Measurements from ENCODE around the gene SYPL2.

The SYPL2 gene

DNA sequence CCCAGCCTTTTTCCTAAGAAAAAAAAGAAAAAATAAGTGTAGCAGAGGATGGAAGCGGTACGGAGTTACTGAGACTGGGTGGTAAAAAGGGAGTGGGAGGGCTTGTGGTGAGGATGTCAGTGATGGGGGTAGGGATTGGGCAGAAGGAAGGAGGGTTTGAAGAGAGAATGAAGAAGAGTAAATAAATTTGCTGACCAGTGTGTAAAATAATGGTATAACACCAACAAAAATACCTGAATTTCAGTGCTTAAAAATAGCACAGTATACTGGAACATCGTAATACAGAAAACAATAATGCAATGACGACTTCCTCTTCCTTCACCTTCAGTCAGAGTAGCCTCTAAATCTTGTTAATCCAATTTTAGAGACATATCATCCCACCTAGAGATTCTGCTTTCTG, 18.8 kb upstream of the SYPL2 start:
- no peaks in the 10 kb centered on the region for H3K4me1 ChIP-seq (ENCODE audit: control insufficient read depth, low read length)
- no peak overlapping the region for H3K4me2 ChIP-seq (ENCODE audit: low read length)
- no peak overlapping the region for H3K4me3 ChIP-seq (ENCODE audit: low read length)
- peaks cover 3% of the 10 kb centered on the region; the same call in 1 of the 2 replicates for H3K9me3 ChIP-seq (ENCODE audit: control insufficient read depth, insufficient read depth, low read length)
- no peaks in the 10 kb centered on the region for H3K36me3 ChIP-seq (ENCODE audit: control insufficient read depth, low read length)
- H3K9me2 ChIP-seq (replicated peaks; ENCODE audit: control insufficient read depth, low read length), result no peaks in the 10 kb centered on the region
- no peak overlapping the region for H3K27ac ChIP-seq (ENCODE audit: low read depth, low read length)
- no peaks in the 10 kb centered on the region for H3F3A ChIP-seq (ENCODE audit: control insufficient read depth, insufficient read depth)
- H4K20me1 ChIP-seq (ENCODE audit: control insufficient read depth, insufficient read depth, low read depth, low read length), result no peaks in the 10 kb centered on the region
- H3K79me2 ChIP-seq (ENCODE audit: control insufficient read depth, low read length), result no peaks in the 10 kb centered on the region
- H3K27me3 ChIP-seq (ENCODE audit: control insufficient read depth, low read length), result peaks cover 26% of the 10 kb centered on the region
- TF ChIP-seq EZH2phosphoT487 (IDR thresholded peaks at IDR 0.05; ENCODE audit: borderline replicate concordance, low read length), result no peak
- TF ChIP-seq, protein P1, sequence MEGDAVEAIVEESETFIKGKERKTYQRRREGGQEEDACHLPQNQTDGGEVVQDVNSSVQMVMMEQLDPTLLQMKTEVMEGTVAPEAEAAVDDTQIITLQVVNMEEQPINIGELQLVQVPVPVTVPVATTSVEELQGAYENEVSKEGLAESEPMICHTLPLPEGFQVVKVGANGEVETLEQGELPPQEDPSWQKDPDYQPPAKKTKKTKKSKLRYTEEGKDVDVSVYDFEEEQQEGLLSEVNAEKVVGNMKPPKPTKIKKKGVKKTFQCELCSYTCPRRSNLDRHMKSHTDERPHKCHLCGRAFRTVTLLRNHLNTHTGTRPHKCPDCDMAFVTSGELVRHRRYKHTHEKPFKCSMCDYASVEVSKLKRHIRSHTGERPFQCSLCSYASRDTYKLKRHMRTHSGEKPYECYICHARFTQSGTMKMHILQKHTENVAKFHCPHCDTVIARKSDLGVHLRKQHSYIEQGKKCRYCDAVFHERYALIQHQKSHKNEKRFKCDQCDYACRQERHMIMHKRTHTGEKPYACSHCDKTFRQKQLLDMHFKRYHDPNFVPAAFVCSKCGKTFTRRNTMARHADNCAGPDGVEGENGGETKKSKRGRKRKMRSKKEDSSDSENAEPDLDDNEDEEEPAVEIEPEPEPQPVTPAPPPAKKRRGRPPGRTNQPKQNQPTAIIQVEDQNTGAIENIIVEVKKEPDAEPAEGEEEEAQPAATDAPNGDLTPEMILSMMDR (IDR thresholded peaks at IDR 0.05; ENCODE audit: low read depth, low read length, poor library complexity, severe bottlenecking), result no peak

- Histone ChIP-seq H3K9me3 (ENCODE audit: control insufficient read depth, insufficient read depth, low read length) (peaks cover 20% of the 10 kb centered on the region), H3K4me2 (ENCODE audit: low read length) (no peak overlapping the region), H3K79me2 (ENCODE audit: control insufficient read depth, low read length) (no peaks in the 10 kb centered on the region), H3K36me3 (ENCODE audit: control insufficient read depth, low read length) (no peaks in the 10 kb centered on the region), H3K4me3 (ENCODE audit: low read length) (no peak overlapping the region), H3K4me1 (ENCODE audit: control insufficient read depth, low read length) (no peaks in the 10 kb centered on the region), H3K27ac (ENCODE audit: low read depth, low read length) (no peak overlapping the region), H3F3A (ENCODE audit: control insufficient read depth, insufficient read depth) (no peaks in the 10 kb centered on the region), H3K27me3 (ENCODE audit: control insufficient read depth, low read length) (no peaks in the 10 kb centered on the region), H4K20me1 (ENCODE audit: control insufficient read depth, insufficient read depth, low read depth, low read length) (no peaks in the 10 kb centered on the region), H3K9me2 (replicated peaks; ENCODE audit: control insufficient read depth, low read length) (no peaks in the 10 kb centered on the region)
- TF ChIP-seq, protein P1 (IDR thresholded peaks at IDR 0.05; ENCODE audit: low read depth, low read length, poor library complexity, severe bottlenecking), result no peak
- TF ChIP-seq EZH2phosphoT487 (IDR thresholded peaks at IDR 0.05; ENCODE audit: borderline replicate concordance, low read length), result no peak
These were observed 11.7 kb upstream of the SYPL2 start for GRCh38 chr1:109454497-109455133.

DNA sequence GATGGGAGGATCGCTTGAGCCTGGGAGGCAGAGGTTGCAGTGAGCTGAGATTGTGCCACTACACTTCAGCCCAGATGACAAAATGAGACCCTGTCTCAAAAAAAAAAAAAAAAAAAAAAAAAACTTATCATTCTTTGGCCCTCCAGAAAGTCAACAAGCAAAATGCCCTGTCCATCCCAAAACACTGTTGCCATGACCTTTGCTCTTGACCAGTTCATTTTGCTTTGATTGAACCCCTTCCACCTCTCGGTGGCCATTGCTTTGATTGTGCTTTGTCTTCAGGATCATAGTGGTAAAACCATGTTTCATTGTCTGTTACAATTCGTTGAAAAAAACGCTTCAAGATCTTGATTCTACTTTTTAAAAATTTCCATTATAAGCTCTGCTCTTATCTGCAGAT, 8.5 kb upstream of the SYPL2 start:
- H3K4me2 ChIP-seq (ENCODE audit: low read length), result no peak overlapping the region
- no peak for TF ChIP-seq EZH2phosphoT487 (IDR thresholded peaks at IDR 0.05; ENCODE audit: borderline replicate concordance, low read length)
- TF ChIP-seq, protein P1 (IDR thresholded peaks at IDR 0.05; ENCODE audit: low read depth, low read length, poor library complexity, severe bottlenecking), result no peak
- no peaks in the 10 kb centered on the region for H3K4me1 ChIP-seq (ENCODE audit: control insufficient read depth, low read length)

More for the DNA sequence above, 8.5 kb upstream of the SYPL2 start:
- H3F3A ChIP-seq (ENCODE audit: control insufficient read depth, insufficient read depth), result no peaks in the 10 kb centered on the region
- no peak overlapping the region for H3K27ac ChIP-seq (ENCODE audit: low read depth, low read length)
- H3K79me2 ChIP-seq (ENCODE audit: control insufficient read depth, low read length), result no peaks in the 10 kb centered on the region
- no peaks in the 10 kb centered on the region for H4K20me1 ChIP-seq (ENCODE audit: control insufficient read depth, insufficient read depth, low read depth, low read length)
- H3K9me3 ChIP-seq (ENCODE audit: control insufficient read depth, insufficient read depth, low read length), result peaks cover 17% of the 10 kb centered on the region
- H3K27me3 ChIP-seq (ENCODE audit: control insufficient read depth, low read length), result no peaks in the 10 kb centered on the region
- H3K4me3 ChIP-seq (ENCODE audit: low read length), result no peak overlapping the region
- H3K9me2 ChIP-seq (replicated peaks; ENCODE audit: control insufficient read depth, low read length), result no peaks in the 10 kb centered on the region
- H3K36me3 ChIP-seq (ENCODE audit: control insufficient read depth, low read length), result no peaks in the 10 kb centered on the region
